DMS53 treated with DMSO at 0.1 percent for 48 hours (cell line): ENCODE measurements around the gene SCN9A.
"Not testable (repeated sequence)": the region's sequence is repeated elsewhere in the genome, so short reads cannot be mapped to it uniquely, and the experiment has no call there.

ENCODE experiments used
- DNase-seq: peaks from one replicate; lab custom pipeline; 2025; ENCODE audit not compliant: unreplicated experiment; lab: John Stamatoyannopoulos, UW

SCN9A gene

DNA sequence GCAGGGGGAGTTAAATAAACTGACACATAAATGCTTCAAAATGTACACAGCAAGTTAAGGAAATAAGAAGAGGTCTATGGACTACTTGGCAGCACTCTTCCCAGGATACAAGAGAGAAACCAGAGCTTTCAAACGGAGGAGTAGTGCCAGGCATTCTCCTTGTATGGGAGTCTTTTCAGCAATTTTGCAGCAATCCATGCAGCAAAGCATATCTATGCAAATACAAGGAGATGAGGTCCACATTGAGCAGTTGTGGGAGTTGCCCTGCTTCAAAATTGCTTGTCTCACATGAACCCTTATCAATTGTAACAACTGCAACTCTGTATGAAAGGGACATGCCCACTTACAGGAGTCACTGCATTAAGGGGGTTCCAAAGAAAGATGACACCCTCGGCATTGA, 37.8 kb downstream of the SCN9A start:
- peak; percentile 35 for DNase-seq

GRCh38 chr2:166335284-166335683, 40.5 kb downstream of the SCN9A start:
- peak; percentile 56 for DNase-seq

DNA sequence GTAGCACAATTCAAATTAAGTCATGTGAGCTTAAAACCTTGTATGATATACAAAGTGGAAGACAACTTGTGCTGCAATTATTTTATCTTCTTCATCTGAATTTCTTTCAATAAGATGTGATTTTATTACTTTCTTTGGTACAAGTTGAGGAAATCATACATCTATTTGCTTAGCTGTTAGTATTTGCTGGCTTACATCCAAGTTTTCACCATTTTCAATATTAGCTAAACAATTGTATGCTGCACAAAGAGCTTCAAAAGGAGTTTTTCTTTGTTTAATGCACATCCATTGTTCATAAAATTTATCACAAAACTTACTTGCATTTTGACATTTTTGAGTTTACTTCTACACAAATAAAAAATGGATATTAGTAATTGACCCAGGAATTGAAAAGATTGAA, 40.9 kb downstream of the SCN9A start:
- peak; percentile 57 for DNase-seq

- no peak for DNase-seq
Measured at GRCh38 chr2:166333801-166334200, 41.9 kb downstream of the SCN9A start.

- DNase-seq: no peak
Measured at GRCh38 chr2:166332106-166332505, 43.6 kb downstream of the SCN9A start.

DNA sequence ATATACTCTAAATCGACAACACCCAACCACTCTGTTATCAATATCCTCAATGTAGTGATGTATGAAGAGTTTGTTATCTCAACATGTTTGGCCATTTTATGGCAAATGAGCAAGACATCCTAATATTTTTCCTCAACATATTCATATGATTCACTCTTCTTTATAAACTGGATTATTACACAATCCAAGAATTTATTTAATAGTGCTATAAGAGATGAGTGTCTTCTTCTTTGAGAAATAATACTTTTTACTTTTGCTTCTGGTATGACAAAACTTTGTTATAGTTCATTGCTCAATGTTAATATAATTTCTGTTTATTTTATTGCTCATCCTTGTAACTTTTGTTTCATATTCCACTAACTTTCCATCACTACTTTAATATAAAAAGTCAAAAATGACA, 44.3 kb downstream of the SCN9A start:
- DNase-seq: no peak

DNA sequence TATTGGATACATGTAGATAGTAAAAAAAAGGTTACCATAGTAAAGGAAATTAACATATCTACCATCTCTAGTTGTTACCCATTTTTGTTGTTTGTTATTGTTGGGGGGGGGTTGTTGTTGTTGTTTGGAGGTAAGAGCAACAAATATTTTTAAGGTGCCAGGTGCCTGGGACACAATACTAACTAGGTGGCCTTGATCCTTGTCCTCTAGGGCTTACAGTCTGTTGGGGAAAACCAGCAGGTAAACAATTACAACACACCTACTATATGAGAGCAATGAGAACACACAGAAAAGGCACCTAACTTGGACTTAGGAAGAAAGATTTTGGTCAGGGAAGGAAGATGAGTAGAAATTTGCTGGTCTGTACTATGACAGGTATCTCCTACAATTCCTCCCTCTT, 46.3 kb downstream of the SCN9A start:
- no peak for DNase-seq

DNA sequence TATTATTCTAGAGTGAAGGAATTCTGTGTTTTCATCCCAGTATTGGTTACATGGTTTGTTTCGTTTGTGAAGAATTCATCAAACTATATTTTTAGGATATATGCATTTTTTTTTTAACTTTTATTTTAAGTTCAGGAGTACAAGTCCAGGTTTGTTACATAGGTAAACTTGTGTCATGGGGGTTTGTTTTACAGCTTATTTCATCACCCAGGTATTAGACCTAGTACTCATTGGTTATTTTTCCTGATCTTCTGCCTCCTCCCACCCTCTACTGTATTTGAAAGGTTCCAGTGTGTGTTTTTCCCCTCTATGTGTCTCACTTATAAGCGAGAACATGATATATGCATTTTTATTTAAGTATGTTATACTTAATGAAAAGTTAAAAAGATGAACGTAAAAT, 47.6 kb downstream of the SCN9A start:
- DNase-seq: no peak

GRCh38 chr2:166321076-166321475, 54.7 kb downstream of the SCN9A start:
- DNase-seq: no peak

DNA sequence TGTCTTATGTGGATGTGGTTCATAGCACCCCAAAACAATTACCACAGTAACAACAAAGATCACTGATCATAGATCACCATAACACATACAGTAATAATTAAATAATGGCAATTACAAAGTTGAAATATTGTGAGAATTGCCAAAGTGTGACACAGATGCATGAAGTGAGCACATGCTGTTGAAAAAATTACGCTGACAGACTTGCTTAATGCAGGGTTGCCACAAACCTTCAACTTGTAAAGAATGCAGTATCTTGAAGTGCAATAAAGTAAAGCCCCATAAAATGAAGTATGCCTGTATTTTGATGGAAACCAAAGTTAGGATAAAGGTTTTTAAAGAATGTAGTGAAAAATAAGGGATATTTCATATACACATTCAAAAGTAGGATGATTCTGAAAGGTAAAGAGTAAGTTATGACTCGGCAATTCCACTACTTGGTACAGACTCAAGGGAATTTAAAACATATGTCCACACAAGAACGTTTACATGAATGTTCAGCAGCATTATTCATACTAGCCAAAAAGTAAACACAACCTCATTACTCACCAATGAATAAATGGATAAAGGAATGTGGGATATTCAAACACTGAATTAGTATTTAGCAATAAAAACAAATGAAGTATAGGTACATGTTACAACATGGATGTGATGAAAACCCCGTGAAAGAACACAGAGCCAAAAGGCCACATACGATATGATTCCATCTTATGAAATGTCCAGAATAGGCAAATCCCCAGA, 61.6 kb downstream of the SCN9A start:
- no peak for DNase-seq

GRCh38 chr2:166312863-166313262, 62.9 kb downstream of the SCN9A start:
- not testable (repeated sequence) for DNase-seq

DNA sequence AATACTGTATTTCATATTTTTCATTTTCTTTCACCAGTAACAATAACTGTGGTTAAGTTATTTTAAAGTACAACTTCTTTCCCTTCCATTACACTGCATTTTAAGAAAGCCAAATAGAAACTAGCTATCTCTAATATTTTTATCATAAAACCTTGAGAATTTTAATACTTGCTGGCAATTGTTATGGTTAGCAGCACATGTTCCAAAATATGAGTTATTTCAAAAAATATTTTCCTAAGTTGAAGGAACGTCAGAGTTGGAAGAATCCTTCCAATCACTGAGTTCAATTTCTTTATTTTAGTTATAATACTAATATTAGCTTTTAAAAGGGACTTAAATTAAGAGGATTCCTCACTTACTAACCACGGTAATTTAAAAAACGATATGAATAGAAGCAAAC, 68.4 kb downstream of the SCN9A start:
- DNase-seq: no peak

- no peak for DNase-seq
Measured at GRCh38 chr2:166304656-166305055, 71.1 kb downstream of the SCN9A start.

DNA sequence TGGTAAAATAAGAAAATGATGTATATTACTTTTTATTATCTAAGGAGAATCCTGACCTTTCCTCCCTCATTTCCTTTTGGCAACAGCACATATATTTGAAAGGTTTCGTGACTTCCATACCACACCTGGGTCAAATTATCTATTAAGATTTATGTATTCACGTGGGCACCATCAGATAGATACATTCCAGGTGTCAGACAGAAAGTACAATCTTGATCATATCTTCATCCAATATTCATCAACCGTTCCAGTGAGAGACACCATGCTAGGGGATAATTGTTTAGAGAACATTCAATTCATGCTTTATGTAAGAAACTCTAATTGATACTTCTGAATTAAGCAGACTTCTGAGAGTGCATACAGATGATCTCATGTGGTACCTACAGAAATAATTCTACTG, 73.7 kb downstream of the SCN9A start:
- DNase-seq: no peak

- DNase-seq: no peak
Measured at GRCh38 chr2:166297951-166298350, 77.8 kb downstream of the SCN9A start.

GRCh38 chr2:166293984-166294383, 81.8 kb downstream of the SCN9A start:
- DNase-seq: no peak

GRCh38 chr2:166285215-166285614, 90.5 kb downstream of the SCN9A start:
- DNase-seq: no peak

GRCh38 chr2:166284359-166284758, 91.4 kb downstream of the SCN9A start:
- no peak for DNase-seq

DNA sequence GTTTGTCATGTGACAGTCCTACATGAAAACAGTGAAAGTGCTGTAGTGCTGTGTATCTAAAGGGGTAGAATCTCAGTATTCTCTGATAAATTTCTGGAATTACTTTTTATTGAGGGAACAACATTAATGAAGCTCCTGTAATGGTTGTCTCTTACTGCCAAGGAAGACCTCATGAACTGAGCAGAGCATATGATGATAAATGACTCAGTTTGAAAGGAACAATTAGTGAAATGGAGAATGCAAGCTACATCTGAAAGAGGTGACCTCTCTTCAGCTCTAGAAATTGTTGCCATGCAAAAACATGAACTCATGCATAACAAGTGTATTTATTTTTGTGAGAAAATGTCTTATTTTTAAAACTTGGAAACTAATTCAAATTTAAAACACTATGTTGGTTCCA, 93.6 kb downstream of the SCN9A start:
- no peak for DNase-seq

DNA sequence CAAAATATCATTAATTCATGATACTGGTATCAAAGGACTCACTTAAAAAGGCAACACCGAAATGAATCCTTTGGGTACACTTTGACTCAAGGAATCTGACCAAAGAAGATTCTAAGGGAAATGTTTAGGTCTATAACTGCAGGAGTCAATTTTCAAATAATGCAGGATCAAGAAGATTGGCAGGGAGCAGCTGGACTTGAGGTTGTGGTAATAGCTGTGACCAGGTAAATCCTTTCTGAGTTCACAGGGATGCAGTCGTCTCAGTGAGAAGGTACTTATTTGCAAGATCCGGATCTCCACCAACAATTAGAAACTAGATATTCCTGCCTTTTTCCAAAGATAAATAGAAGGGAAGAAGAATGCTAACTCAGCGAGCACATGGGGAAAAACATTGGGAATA, 96.9 kb downstream of the SCN9A start:
- DNase-seq: no peak

GRCh38 chr2:166270376-166270775, 105.4 kb downstream of the SCN9A start:
- no peak for DNase-seq

DNA sequence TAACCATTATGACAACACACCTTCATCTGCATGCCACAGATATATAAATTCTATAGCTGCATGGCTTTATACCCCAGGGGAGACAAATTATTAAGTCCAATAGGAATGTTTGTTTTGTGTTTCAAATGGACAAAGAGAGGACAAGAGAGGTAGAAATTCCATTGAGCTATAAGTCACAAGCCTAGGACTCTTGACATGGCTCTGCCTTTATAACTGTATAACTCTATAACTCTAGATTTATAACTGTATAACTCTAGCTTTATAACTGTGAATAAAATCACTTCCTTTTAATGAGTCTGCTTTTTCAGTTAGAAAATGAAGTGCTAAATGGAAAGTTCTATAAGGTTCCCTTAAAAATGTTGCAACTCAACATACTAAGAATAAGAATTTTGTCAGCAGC, 106.4 kb downstream of the SCN9A start:
- DNase-seq: no peak

DNA sequence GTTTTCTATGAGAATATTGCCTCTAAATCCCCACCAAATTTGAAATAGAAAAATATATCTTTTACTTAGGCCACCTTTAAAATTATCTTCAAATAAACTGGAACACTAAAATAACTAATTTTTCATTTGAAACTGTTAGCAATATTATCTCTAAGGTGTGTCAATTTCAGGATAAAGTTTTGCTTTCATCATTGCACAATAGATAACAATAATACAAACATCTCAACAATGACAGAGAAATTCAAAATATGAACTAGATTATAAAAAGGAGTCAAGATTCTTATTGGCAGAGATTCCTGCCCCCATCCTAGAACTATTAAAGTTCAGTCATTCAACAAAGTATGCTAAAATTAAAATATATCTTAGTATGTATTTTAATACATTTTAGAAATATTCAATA, 117.9 kb downstream of the SCN9A start:
- DNase-seq: no peak
